ENCODE data around the gene AMDHD2.

The AMDHD2 gene

GRCh38 chr16:2516391-2517240 lies 3.6 kb upstream of the AMDHD2 start:
- DNase-seq (ENCODE audit: low read depth, low spot score): no peak

- no peak for DNase-seq (ENCODE audit: low read depth, low spot score)
Observed at GRCh38 chr16:2517954-2518605, 2.1 kb upstream of the AMDHD2 start.

GRCh38 chr16:2518823-2519710 lies 1.1 kb upstream of the AMDHD2 start:
- DNase-seq (ENCODE audit: low read depth, low spot score): no peak

- DNase-seq (ENCODE audit: low read depth, low spot score): no peak
Observed at GRCh38 chr16:2519711-2520080, 475 bp upstream of the AMDHD2 start.

GRCh38 chr16:2520784-2521531 lies 787 bp downstream of the AMDHD2 start:
- peak; percentile 46 for DNase-seq (ENCODE audit: low read depth, low spot score)

- no peak for DNase-seq (ENCODE audit: low read depth, low spot score)
Observed at GRCh38 chr16:2523801-2524231, 3.6 kb downstream of the AMDHD2 start.

GRCh38 chr16:2524339-2524938 lies 4.3 kb downstream of the AMDHD2 start:
- DNase-seq (ENCODE audit: low read depth, low spot score): no peak

- DNase-seq (ENCODE audit: low read depth, low spot score): no peak
Observed at GRCh38 chr16:2526135-2526534, 6.0 kb downstream of the AMDHD2 start.

- no peak for DNase-seq (ENCODE audit: low read depth, low spot score)
Observed at GRCh38 chr16:2527071-2527783, 7.1 kb downstream of the AMDHD2 start.

- no peak for DNase-seq (ENCODE audit: low read depth, low spot score)
Observed at GRCh38 chr16:2527784-2528100, 7.6 kb downstream of the AMDHD2 start.

GRCh38 chr16:2528161-2529060 lies 8.2 kb downstream of the AMDHD2 start:
- no peak for DNase-seq (ENCODE audit: low read depth, low spot score)

- DNase-seq (ENCODE audit: low read depth, low spot score): no peak
Observed at GRCh38 chr16:2529061-2529931, 9.1 kb downstream of the AMDHD2 start.

GRCh38 chr16:2529961-2530628 lies 9.9 kb downstream of the AMDHD2 start:
- DNase-seq (ENCODE audit: low read depth, low spot score): no peak

GRCh38 chr16:2530629-2531318 lies 10.6 kb downstream of the AMDHD2 start:
- no peak for DNase-seq (ENCODE audit: low read depth, low spot score)

GRCh38 chr16:2531371-2531695 lies 11.2 kb downstream of the AMDHD2 start, which contains the start of gene CEMP1:
Gene CEMP1 (minus strand): TSS chr16:2531408. CDS start chr16:2531073, 335 bp downstream.
- no peak for DNase-seq (ENCODE audit: low read depth, low spot score)

- peak; percentile 99 for DNase-seq (ENCODE audit: low read depth, low spot score)
Observed at GRCh38 chr16:2531696-2532493, 11.7 kb downstream of the AMDHD2 start.
